ENCODE measurements around the gene AMHR2.

AMHR2 gene

DNA sequence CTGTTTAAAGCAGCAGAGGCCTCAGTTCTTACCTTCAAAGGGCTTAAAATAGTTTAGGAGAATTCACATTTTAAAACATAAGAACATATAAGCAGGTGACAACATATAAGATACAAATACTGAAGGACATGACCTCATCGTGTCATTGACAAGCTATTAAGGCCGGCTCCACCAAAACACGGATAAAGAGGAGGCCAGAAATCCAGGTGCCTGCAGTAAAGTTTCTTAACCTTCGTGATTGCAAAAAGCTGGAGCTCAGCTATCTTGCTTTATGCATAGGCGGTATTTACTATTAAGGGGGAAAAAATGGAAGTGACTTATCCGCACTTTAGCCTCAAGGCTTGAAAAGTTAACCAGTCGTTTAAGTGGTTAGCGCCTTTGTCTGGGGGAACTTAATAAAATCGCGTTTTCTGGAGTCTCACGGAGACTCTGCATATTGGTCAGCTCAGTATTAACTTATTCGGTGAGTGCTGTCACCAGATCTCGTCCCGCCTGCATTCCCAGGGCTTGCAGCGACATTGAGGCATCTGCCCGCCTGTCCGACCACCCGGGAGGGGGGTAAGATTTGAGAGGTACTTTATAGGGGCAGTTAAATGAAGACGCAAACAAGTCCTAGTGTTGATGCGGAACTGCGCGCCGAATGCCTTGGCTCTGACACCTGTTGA lies 44.8 kb upstream of the AMHR2 start (continued):
- TF ChIP-seq, protein P1, sequence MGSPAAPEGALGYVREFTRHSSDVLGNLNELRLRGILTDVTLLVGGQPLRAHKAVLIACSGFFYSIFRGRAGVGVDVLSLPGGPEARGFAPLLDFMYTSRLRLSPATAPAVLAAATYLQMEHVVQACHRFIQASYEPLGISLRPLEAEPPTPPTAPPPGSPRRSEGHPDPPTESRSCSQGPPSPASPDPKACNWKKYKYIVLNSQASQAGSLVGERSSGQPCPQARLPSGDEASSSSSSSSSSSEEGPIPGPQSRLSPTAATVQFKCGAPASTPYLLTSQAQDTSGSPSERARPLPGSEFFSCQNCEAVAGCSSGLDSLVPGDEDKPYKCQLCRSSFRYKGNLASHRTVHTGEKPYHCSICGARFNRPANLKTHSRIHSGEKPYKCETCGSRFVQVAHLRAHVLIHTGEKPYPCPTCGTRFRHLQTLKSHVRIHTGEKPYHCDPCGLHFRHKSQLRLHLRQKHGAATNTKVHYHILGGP (tag by site-specific recombination; IDR thresholded peaks at IDR 0.05) = no peak
- TF ChIP-seq ZNF654 (tag by site-specific recombination; IDR thresholded peaks at IDR 0.05; ENCODE audit: low read depth) (0 out of 2 replicates have a peak, but pooled peaks have one; percentile 8), ZNF76 (tag by site-specific recombination; IDR thresholded peaks at IDR 0.05; ENCODE audit: borderline replicate concordance, low read depth) (peak; percentile 69; the same call in 1 of the 2 replicates), ZNF660 (tag by site-specific recombination; IDR thresholded peaks at IDR 0.05) (peak; percentile 96), REPIN1 (tag by site-specific recombination; IDR thresholded peaks at IDR 0.05; ENCODE audit: low read depth) (no peak), ZNF239 (tag by site-specific recombination; IDR thresholded peaks at IDR 0.05) (0 out of 2 replicates have a peak, but pooled peaks have one; percentile 32), ZNF843 (tag by site-specific recombination; IDR thresholded peaks at IDR 0.05) (peak; percentile 31; the same call in 1 of the 2 replicates), ZNF48 (tag by site-specific recombination; IDR thresholded peaks at IDR 0.05) (no peak), ZBTB8A (tag by site-specific recombination; IDR thresholded peaks at IDR 0.05) (0 out of 2 replicates have a peak, but pooled peaks have one; percentile 11), ZFP37 (tag by site-specific recombination; IDR thresholded peaks at IDR 0.05) (peak; percentile 82), ZNF335 (tag by site-specific recombination; conservative IDR thresholded peaks at IDR 0.05) (peak; percentile 79), ZNF610 (tag by site-specific recombination; IDR thresholded peaks at IDR 0.05; ENCODE audit: borderline replicate concordance) (0 out of 2 replicates have a peak, but pooled peaks have one; percentile 27), ZSCAN23 (tag by site-specific recombination; IDR thresholded peaks at IDR 0.05) (no peak), SCRT2 (tag by site-specific recombination; IDR thresholded peaks at IDR 0.05) (peak; percentile 100), GLIS2 (tag by site-specific recombination; IDR thresholded peaks at IDR 0.05) (peak; percentile 53; the same call in 1 of the 2 replicates), WT1 (tag by site-specific recombination; IDR thresholded peaks at IDR 0.05) (peak; percentile 50), BCL11B (tag by site-specific recombination; IDR thresholded peaks at IDR 0.05; ENCODE audit: low read depth) (no peak; the same call in 1 of the 2 replicates), GLIS1 (tag by site-specific recombination; IDR thresholded peaks at IDR 0.05) (peak; percentile 77; the same call in 1 of the 2 replicates), YY2 (tag by site-specific recombination; IDR thresholded peaks at IDR 0.05) (peak; percentile 57; the same call in 1 of the 2 replicates), ZNF324 (tag by site-specific recombination; IDR thresholded peaks at IDR 0.05) (peak; percentile 25), ZNF791 (tag by site-specific recombination; IDR thresholded peaks at IDR 0.05) (no peak), HOXA7 (CRISPR knock-in tag; IDR thresholded peaks at IDR 0.05; ENCODE audit: borderline replicate concordance) (no peak), ZNF426 (tag by site-specific recombination; IDR thresholded peaks at IDR 0.05) (no peak), ZNF169 (tag by site-specific recombination; IDR thresholded peaks at IDR 0.05) (no peak), ZNF341 (tag by site-specific recombination; IDR thresholded peaks at IDR 0.05; ENCODE audit: low read depth) (no peak; the same call in 1 of the 2 replicates)
- TF ChIP-seq, protein P2, sequence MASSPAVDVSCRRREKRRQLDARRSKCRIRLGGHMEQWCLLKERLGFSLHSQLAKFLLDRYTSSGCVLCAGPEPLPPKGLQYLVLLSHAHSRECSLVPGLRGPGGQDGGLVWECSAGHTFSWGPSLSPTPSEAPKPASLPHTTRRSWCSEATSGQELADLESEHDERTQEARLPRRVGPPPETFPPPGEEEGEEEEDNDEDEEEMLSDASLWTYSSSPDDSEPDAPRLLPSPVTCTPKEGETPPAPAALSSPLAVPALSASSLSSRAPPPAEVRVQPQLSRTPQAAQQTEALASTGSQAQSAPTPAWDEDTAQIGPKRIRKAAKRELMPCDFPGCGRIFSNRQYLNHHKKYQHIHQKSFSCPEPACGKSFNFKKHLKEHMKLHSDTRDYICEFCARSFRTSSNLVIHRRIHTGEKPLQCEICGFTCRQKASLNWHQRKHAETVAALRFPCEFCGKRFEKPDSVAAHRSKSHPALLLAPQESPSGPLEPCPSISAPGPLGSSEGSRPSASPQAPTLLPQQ (tag by site-specific recombination; IDR thresholded peaks at IDR 0.05) = peak; percentile 73
- TF ChIP-seq, protein P3, sequence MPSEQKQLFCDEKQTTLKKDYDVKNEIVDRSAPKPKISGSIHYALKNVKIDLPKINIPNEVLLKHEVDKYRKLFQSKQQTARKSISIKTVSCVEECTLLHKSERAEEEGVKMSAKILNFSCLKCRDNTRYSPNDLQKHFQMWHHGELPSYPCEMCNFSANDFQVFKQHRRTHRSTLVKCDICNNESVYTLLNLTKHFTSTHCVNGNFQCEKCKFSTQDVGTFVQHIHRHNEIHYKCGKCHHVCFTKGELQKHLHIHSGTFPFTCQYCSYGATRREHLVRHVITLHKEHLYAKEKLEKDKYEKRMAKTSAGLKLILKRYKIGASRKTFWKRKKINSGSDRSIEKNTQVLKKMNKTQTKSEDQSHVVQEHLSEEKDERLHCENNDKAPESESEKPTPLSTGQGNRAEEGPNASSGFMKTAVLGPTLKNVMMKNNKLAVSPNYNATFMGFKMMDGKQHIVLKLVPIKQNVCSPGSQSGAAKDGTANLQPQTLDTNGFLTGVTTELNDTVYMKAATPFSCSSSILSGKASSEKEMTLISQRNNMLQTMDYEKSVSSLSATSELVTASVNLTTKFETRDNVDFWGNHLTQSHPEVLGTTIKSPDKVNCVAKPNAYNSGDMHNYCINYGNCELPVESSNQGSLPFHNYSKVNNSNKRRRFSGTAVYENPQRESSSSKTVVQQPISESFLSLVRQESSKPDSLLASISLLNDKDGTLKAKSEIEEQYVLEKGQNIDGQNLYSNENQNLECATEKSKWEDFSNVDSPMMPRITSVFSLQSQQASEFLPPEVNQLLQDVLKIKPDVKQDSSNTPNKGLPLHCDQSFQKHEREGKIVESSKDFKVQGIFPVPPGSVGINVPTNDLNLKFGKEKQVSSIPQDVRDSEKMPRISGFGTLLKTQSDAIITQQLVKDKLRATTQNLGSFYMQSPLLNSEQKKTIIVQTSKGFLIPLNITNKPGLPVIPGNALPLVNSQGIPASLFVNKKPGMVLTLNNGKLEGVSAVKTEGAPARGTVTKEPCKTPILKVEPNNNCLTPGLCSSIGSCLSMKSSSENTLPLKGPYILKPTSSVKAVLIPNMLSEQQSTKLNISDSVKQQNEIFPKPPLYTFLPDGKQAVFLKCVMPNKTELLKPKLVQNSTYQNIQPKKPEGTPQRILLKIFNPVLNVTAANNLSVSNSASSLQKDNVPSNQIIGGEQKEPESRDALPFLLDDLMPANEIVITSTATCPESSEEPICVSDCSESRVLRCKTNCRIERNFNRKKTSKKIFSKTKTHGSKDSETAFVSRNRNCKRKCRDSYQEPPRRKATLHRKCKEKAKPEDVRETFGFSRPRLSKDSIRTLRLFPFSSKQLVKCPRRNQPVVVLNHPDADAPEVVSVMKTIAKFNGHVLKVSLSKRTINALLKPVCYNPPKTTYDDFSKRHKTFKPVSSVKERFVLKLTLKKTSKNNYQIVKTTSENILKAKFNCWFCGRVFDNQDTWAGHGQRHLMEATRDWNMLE (tag by site-specific recombination; conservative IDR thresholded peaks at IDR 0.05; ENCODE audit: low read depth) = peak; percentile 30; the same call in 1 of the 2 replicates
- TF ChIP-seq, protein P4, sequence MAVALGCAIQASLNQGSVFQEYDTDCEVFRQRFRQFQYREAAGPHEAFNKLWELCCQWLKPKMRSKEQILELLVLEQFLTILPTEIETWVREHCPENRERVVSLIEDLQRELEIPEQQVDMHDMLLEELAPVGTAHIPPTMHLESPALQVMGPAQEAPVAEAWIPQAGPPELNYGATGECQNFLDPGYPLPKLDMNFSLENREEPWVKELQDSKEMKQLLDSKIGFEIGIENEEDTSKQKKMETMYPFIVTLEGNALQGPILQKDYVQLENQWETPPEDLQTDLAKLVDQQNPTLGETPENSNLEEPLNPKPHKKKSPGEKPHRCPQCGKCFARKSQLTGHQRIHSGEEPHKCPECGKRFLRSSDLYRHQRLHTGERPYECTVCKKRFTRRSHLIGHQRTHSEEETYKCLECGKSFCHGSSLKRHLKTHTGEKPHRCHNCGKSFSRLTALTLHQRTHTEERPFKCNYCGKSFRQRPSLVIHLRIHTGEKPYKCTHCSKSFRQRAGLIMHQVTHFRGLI (tag by site-specific recombination; IDR thresholded peaks at IDR 0.05) = peak; percentile 17; the same call in 1 of the 2 replicates

All from HEK293 (cell line).